Measurements from ENCODE around the gene UGT1A3.

The UGT1A3 gene

DNA sequence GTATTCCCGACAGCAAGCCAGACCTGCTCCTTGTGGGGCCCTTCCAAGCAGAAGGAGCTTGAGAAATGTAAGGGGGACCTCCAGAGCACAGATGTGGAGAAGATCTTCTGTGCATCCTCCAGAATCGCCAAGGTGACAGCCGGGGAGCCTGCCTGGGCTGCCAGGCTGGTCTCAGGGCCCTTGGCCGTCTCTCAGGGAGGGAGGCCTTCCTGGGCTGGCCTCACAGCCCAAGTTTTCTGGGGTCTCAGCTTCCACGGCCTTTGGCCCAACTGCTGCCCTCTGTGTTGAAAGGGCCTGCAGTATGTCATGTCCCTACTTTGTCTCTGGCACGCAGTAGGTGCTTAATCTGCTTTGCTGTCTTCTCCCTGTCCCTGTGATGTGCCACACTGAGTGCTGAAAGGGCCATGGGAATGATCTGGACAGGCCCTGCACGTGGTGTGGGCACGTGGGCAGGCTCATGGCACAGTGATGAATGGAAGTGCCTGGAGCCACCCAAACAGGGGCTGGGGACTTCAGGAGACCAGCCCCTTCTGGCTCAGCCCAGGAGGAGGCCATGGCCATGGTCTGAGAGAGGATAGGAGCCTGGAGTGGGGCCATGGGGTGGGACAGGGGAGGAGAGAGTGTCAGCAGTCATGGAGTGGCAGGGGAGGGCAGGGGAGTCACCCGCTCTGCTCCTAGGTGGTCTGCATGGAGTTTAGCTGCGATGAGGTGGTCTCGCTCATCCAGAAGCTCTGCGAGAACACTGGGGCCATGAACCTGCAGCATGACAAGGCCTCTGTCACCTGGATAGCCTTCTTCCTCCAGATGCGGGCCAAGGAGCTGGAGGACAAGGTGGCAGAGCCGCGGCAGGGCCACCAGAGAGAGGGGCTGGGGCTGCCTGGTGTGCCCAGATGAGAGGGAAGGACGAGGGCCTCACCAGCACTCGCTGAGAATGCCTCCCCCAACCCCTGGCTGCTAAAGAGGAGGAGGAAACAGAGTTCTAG lies 90.1 kb downstream of the UGT1A3 start:
- no peak for DNase-seq

GRCh38 chr2:233819884-233820773 lies 91.3 kb downstream of the UGT1A3 start:
- no peak for DNase-seq

GRCh38 chr2:233820774-233821105 lies 91.9 kb downstream of the UGT1A3 start:
- no peak for DNase-seq

DNA sequence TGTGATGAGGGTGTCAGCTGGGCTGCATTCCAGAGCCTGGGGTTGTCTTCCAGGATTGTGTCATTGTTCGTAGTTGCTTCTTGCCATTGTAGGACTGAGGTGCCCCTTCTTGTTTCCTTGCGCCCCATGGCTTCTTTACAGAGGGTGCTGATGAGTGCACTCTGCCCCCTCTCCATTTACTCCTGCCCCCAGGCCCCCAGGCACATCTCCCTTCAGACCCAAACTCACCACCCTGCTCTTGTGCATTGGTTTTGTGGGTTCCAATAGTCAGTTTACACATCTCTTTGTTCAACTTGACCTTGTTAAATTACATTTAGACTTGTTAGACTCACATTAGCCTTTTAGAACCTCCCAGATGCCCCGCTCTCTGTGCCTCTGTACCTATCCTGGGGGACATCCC lies 92.4 kb downstream of the UGT1A3 start:
- no peak for DNase-seq

DNA sequence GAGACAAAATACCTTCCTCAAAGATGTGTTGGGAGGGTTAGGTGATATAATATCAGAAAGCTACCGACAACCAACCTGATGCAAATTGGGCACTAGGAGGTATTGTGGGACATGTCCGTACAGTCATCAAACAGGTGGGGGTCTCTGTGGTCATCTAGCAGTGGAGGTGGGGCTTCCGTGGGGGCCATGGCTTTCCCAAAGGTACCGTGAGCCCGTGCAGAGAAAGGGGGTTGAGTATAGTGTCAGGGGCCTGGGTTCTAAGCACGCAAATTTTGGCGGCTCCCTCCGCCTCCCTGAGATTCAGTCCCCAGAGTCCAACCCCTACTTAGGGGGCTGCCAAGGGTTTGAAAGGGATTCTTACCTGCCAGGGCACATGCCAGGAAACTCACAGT lies 92.9 kb downstream of the UGT1A3 start:
- DNase-seq, result no peak

DNA sequence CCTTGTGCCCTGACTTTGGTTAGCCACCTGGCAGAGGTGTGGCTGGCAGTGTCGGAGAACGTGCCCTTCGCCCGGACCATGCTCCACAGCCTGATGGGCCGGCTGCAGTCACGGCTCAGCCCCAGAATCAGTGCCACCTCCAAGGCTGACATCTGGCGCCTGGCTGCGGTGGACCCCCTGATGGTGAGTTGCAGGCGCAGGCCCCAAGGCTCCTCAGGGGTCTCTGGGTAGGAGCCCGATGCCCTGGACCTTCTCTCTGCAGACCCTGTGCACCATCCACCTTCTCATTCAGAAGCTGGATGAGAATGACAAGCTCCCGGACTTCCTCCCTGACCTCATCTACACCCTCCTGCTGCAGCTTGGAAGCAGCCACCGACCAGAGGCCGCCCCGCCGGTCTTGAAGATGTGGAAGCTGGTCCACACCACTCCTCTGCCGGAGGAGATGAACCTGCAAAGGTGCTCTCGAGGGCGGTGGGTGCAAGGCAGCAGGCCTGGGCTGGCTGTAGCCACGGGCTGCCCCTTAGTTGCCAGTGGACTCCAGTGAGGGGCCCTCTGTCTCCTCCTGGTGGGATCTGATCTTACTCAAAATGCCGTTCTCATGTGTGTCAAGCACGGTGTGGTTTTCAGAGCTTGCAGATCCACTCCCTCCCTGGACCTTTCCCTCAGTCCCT lies 93.4 kb downstream of the UGT1A3 start:
- DNase-seq, result no peak
